ENCODE data around the gene ARHGAP25. TPM values are rescaled to one million over a fixed set of nuclear protein-coding genes. Genes with fewer than 3 reads are reported as not detected.

The ARHGAP25 gene
- total and polyA plus RNA-seq, 2 of the 4 experiments (the other 2 are of a cell fraction) = 0.29 to 0.36 TPM

DNA sequence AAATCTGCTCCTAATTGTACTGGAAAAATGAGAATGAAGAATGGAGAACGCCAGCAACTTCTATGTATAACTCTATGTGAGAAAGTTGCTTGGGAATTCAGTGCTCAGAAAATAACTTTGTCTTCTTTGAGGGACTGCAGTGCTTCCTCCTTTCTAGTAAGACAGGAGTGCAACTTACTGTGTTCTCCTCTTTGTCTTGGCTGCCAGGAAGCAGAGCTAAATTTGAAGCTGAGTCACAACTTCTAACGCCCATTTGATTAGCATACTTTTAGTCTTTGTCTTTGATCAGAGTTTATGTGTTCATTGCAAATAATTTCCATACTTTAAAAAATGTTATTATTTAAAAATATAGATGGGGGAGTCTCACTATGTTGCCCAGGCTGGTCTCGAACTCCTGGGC, 6.6 kb downstream of the ARHGAP25 start:
- Histone ChIP-seq H3K18ac (ENCODE audit: low read depth, low read length) (peak overlapping the region; percentile 15; the same call in 1 of the 2 replicates), H3K56ac (ENCODE audit: extremely low read depth, insufficient read depth, low read length) (no peak overlapping the region), H3K27ac (ENCODE audit: insufficient read depth, low read length) (no peak overlapping the region), H2AFZ (replicated peaks; ENCODE audit: low read length, poor library complexity) (no peak overlapping the region), H4K5ac (ENCODE audit: low read depth, low read length) (no peak overlapping the region), H2BK15ac (ENCODE audit: low read depth, low read length) (no peak overlapping the region), H2AK9ac (replicated peaks; ENCODE audit: low read depth, low read length, poor library complexity) (no peak overlapping the region), H4K8ac (ENCODE audit: low read depth in 2 of 2, low read length in 2 of 2) (peak overlapping the region in 1 of 2 experiments; percentile 36; a peak in 1 of 4 replicates), H3K9ac (ENCODE audit: low read depth, low read length) (no peak overlapping the region), H3K9me1 (ENCODE audit: insufficient read depth, low read length) (peaks cover 5% of the 10 kb centered on the region; the same call in 1 of the 2 replicates), H2BK120ac (ENCODE audit: low read depth, low read length) (peak overlapping the region; percentile 56; the same call in 1 of the 2 replicates), H2AK5ac (ENCODE audit: low read depth, low read length) (peak overlapping the region; percentile 63; the same call in 1 of the 2 replicates), H4K91ac (ENCODE audit: insufficient read depth, low read depth, low read length) (0 out of 2 replicates have a peak overlapping the region, but pooled peaks have one; percentile 37), H3K27me3 (ENCODE audit: control insufficient read depth, insufficient read depth, low read length) (no peaks in the 10 kb centered on the region), H3K4me1 (ENCODE audit: control insufficient read depth, insufficient read depth, low read length) (peaks cover 9% of the 10 kb centered on the region), H3K14ac (replicated peaks; ENCODE audit: low read depth, low read length) (0 out of 2 replicates have a peak overlapping the region, but pooled peaks have one; percentile 5), H3K79me1 (ENCODE audit: low read depth in 1 of 2, low read length in 2 of 2) (no peaks in the 10 kb centered on the region), H2BK20ac (ENCODE audit: low read depth, low read length) (peak overlapping the region; percentile 63; the same call in 1 of the 2 replicates), H3K4me2 (ENCODE audit: low read depth, low read length) (no peak overlapping the region), H3K4me3 (ENCODE audit: insufficient read depth, low read depth, low read length) (no peak overlapping the region), H3K9me3 (ENCODE audit: control insufficient read depth, insufficient read depth, low read length) (no peaks in the 10 kb centered on the region), H4K20me1 (ENCODE audit: insufficient read depth, low read length) (no peaks in the 10 kb centered on the region), H3K23ac (ENCODE audit: low read depth, low read length) (no peak overlapping the region), H2BK5ac (ENCODE audit: low read depth, low read length, poor library complexity, severe bottlenecking) (peak overlapping the region; percentile 37), H3K4ac (ENCODE audit: low read depth, low read length) (peak overlapping the region; percentile 21; the same call in 1 of the 2 replicates), H3K36me3 (ENCODE audit: control insufficient read depth, insufficient read depth, low read length) (no peaks in the 10 kb centered on the region)
- ATAC-seq (ENCODE audit: low read depth) (no peak), DNase-seq (no peak)
- in situ Hi-C loops (cut with MboI; ENCODE audit: low sequenced_read_pairs) = no loop called here
- ChIA-PET POLR2A (ENCODE audit: unreplicated experiment) (no interaction called here), CTCF (interaction anchor here (1.1 to 2.9 kb wide), 4 partner anchors 10 to 278 kb away, joined by 3 to 12 read pairs (median 4); no protein-coding TSS in a partner anchor)
- BruUV-seq (replicated peaks) = no TSS peak
- dilution Hi-C loops (cut with HindIII; ENCODE audit: low sequenced_read_pairs, unreplicated experiment) = no loop called here
- intact Hi-C loops (cut with micrococcal nuclease) = no loop called here
- WGBS, 2 experiments (ENCODE audit: extremely low coverage in 2 of 2, insufficient read length in 1 of 2) = no CpG with 5 or more reads among the region's 3 CpGs
- TF ChIP-seq, protein P1, sequence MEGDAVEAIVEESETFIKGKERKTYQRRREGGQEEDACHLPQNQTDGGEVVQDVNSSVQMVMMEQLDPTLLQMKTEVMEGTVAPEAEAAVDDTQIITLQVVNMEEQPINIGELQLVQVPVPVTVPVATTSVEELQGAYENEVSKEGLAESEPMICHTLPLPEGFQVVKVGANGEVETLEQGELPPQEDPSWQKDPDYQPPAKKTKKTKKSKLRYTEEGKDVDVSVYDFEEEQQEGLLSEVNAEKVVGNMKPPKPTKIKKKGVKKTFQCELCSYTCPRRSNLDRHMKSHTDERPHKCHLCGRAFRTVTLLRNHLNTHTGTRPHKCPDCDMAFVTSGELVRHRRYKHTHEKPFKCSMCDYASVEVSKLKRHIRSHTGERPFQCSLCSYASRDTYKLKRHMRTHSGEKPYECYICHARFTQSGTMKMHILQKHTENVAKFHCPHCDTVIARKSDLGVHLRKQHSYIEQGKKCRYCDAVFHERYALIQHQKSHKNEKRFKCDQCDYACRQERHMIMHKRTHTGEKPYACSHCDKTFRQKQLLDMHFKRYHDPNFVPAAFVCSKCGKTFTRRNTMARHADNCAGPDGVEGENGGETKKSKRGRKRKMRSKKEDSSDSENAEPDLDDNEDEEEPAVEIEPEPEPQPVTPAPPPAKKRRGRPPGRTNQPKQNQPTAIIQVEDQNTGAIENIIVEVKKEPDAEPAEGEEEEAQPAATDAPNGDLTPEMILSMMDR (conservative IDR thresholded peaks at IDR 0.05; ENCODE audit: low read depth, low read length) = no peak
- TF ChIP-seq MAFK (IDR thresholded peaks at IDR 0.05; ENCODE audit: low read depth, low read length) (no peak), CEBPB (IDR thresholded peaks at IDR 0.05; ENCODE audit: low read depth, low read length) (no peak), SMC3 (IDR thresholded peaks at IDR 0.05; ENCODE audit: low read depth, low read length) (no peak), RFX5 (IDR thresholded peaks at IDR 0.05; ENCODE audit: low read depth, low read length) (no peak), CHD1 (IDR thresholded peaks at IDR 0.05; ENCODE audit: low read depth, low read length) (no peak), MXI1 (IDR thresholded peaks at IDR 0.05; ENCODE audit: borderline replicate concordance, low read depth, low read length) (no peak), MAZ (IDR thresholded peaks at IDR 0.05; ENCODE audit: borderline replicate concordance, low read depth, low read length) (no peak), BHLHE40 (IDR thresholded peaks at IDR 0.05; ENCODE audit: low read depth, low read length) (no peak), FOS (IDR thresholded peaks at IDR 0.05; ENCODE audit: low read depth, low read length) (no peak), RCOR1 (IDR thresholded peaks at IDR 0.05; ENCODE audit: insufficient replicate concordance, low read length) (no peak), NFE2L2 (IDR thresholded peaks at IDR 0.05; ENCODE audit: low read depth, low read length) (no peak), POLR2A (IDR thresholded peaks at IDR 0.05; ENCODE audit: low read depth, low read length) (no peak), RAD21 (IDR thresholded peaks at IDR 0.05; ENCODE audit: low read length) (no peak)
- TF ChIP-seq, protein P2, sequence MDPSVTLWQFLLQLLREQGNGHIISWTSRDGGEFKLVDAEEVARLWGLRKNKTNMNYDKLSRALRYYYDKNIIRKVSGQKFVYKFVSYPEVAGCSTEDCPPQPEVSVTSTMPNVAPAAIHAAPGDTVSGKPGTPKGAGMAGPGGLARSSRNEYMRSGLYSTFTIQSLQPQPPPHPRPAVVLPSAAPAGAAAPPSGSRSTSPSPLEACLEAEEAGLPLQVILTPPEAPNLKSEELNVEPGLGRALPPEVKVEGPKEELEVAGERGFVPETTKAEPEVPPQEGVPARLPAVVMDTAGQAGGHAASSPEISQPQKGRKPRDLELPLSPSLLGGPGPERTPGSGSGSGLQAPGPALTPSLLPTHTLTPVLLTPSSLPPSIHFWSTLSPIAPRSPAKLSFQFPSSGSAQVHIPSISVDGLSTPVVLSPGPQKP (IDR thresholded peaks at IDR 0.05; ENCODE audit: borderline replicate concordance, low read depth, low read length) = no peak
- TF ChIP-seq, protein P3, sequence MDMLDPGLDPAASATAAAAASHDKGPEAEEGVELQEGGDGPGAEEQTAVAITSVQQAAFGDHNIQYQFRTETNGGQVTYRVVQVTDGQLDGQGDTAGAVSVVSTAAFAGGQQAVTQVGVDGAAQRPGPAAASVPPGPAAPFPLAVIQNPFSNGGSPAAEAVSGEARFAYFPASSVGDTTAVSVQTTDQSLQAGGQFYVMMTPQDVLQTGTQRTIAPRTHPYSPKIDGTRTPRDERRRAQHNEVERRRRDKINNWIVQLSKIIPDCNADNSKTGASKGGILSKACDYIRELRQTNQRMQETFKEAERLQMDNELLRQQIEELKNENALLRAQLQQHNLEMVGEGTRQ (IDR thresholded peaks at IDR 0.05; ENCODE audit: low read depth, low read length) = no peak
